ENCODE measurements around the gene VRTN. TPM values are rescaled to one million over a fixed set of nuclear protein-coding genes. Genes with fewer than 3 reads are reported as not detected.
A peak's percentile ranks its signal among the peaks of the same experiment; 100 is the strongest.

The VRTN gene
- total and polyA plus RNA-seq, 2 of the 13 experiments (the other 11 are each of a cell fraction or from before 2014, with no cell fraction given): not detected

- TF ChIP-seq DBP (CRISPR knock-in tag; IDR thresholded peaks at IDR 0.05; ENCODE audit: not compliant biosample characterization): no peak
- no peak for TF ChIP-seq ZNF513 (CRISPR knock-in tag; conservative IDR thresholded peaks at IDR 0.05)
- no peak for TF ChIP-seq RAD51 (IDR thresholded peaks at IDR 0.05; ENCODE audit: borderline replicate concordance)
- no peak for TF ChIP-seq BHLHE40 (IDR thresholded peaks at IDR 0.05; ENCODE audit: low read length)
- TF ChIP-seq NFE2 (CRISPR knock-in tag; IDR thresholded peaks at IDR 0.05): no peak
- no peak for TF ChIP-seq PAF1 (CRISPR knock-in tag; IDR thresholded peaks at IDR 0.05)
- TF ChIP-seq ZNF563 (CRISPR knock-in tag; IDR thresholded peaks at IDR 0.05): peak; percentile 71
- TF ChIP-seq ZNF510 (CRISPR knock-in tag; IDR thresholded peaks at IDR 0.05; ENCODE audit: low read depth): no peak
- TF ChIP-seq ZNF773 (CRISPR knock-in tag; IDR thresholded peaks at IDR 0.05; ENCODE audit: borderline replicate concordance): 0 out of 2 replicates have a peak, but pooled peaks have one; percentile 60
- peak; percentile 62; the same call in 1 of the 2 replicates for TF ChIP-seq HNRNPL (IDR thresholded peaks at IDR 0.05; ENCODE audit: low read depth, low read length)
- TF ChIP-seq CBX2 (IDR thresholded peaks at IDR 0.05; ENCODE audit: low read depth, low read length): no peak
- 0 out of 2 replicates have a peak, but pooled peaks have one; percentile 45 for TF ChIP-seq CBX2 (CRISPR knock-in tag; IDR thresholded peaks at IDR 0.05; ENCODE audit: low read depth)
- TF ChIP-seq ZNF878 (CRISPR knock-in tag; IDR thresholded peaks at IDR 0.05): no peak
- no peak; the same call in 1 of the 2 replicates for TF ChIP-seq ZZZ3 (CRISPR knock-in tag; IDR thresholded peaks at IDR 0.05; ENCODE audit: borderline replicate concordance)
- no peak for TF ChIP-seq KDM5A (IDR thresholded peaks at IDR 0.05; ENCODE audit: borderline replicate concordance, low read length)
- TF ChIP-seq ZNF710 (CRISPR knock-in tag; IDR thresholded peaks at IDR 0.05; ENCODE audit: borderline replicate concordance): no peak
- no peak for TF ChIP-seq ZNF34 (CRISPR knock-in tag; IDR thresholded peaks at IDR 0.05; ENCODE audit: borderline replicate concordance)
- TF ChIP-seq HOXA7 (CRISPR knock-in tag; IDR thresholded peaks at IDR 0.05): no peak
- TF ChIP-seq ATAD3A (CRISPR knock-in tag; IDR thresholded peaks at IDR 0.05): peak; percentile 63; the same call in 1 of the 2 replicates
- 0 out of 2 replicates have a peak, but pooled peaks have one; percentile 12 for TF ChIP-seq ZNF251 (CRISPR knock-in tag; IDR thresholded peaks at IDR 0.05)
- peak; percentile 50; the same call in 1 of the 2 replicates for TF ChIP-seq EEA1 (CRISPR knock-in tag; IDR thresholded peaks at IDR 0.05; ENCODE audit: borderline replicate concordance)
- TF ChIP-seq ZNF569 (CRISPR knock-in tag; IDR thresholded peaks at IDR 0.05; ENCODE audit: borderline replicate concordance): peak; percentile 88; the same call in 1 of the 2 replicates
- peak; percentile 74; the same call in 1 of the 2 replicates for TF ChIP-seq ZNF776 (CRISPR knock-in tag; IDR thresholded peaks at IDR 0.05)
- TF ChIP-seq MTF1 (CRISPR knock-in tag; IDR thresholded peaks at IDR 0.05): no peak
- peak; percentile 51; the same call in 1 of the 2 replicates for TF ChIP-seq DMAP1 (CRISPR knock-in tag; IDR thresholded peaks at IDR 0.05)
- TF ChIP-seq ZNF230 (CRISPR knock-in tag; IDR thresholded peaks at IDR 0.05): peak; percentile 86; the same call in 1 of the 2 replicates
- no peak for TF ChIP-seq FOXA3 (CRISPR knock-in tag; IDR thresholded peaks at IDR 0.05)
- peak; percentile 97 for TF ChIP-seq POLR2A (IDR thresholded peaks at IDR 0.05; ENCODE audit: insufficient read depth in 1 of 2, low read depth in 2 of 2, low read length in 2 of 2)
Measured at GRCh38 chr14:74302634-74303569, 45.4 kb upstream of the VRTN start, which contains the start of gene ABCD4 (continued).

Data from HepG2 (cell line).